ENCODE measurements around the gene TBC1D3I.
"Not testable (repeated sequence)": the region's sequence is repeated elsewhere in the genome, so short reads cannot be mapped to it uniquely, and the experiment has no call there.

The TBC1D3I gene

GRCh38 chr17:36264470-36264869 lies at the start of gene TBC1D3I:
Gene TBC1D3I, minus strand, starts transcription at chr17:36264570. Its CDS starts 1,585 bp downstream, at chr17:36262985.
- not testable (repeated sequence) for H3K4me1 ChIP-seq (ENCODE audit: insufficient read depth, low read length); H3K36me3 ChIP-seq (ENCODE audit: insufficient read depth, low read length); H3K9ac ChIP-seq (ENCODE audit: low read depth, low read length); H3K9me3 ChIP-seq (ENCODE audit: control insufficient read depth, insufficient read depth, low read length)

- not testable (repeated sequence) for H3K9ac ChIP-seq (ENCODE audit: low read depth, low read length); H3K4me1 ChIP-seq (ENCODE audit: insufficient read depth, low read length); H3K9me3 ChIP-seq (ENCODE audit: control insufficient read depth, insufficient read depth, low read length); H3K36me3 ChIP-seq (ENCODE audit: insufficient read depth, low read length)
These were observed 30.8 kb upstream of the TBC1D3I start for GRCh38 chr17:36295161-36295560.

GRCh38 chr17:36289965-36290612 lies 25.7 kb upstream of the TBC1D3I start:
- H3K9ac ChIP-seq (ENCODE audit: low read depth, low read length); H3K36me3 ChIP-seq (ENCODE audit: insufficient read depth, low read length); H3K9me3 ChIP-seq (ENCODE audit: control insufficient read depth, insufficient read depth, low read length); H3K4me1 ChIP-seq (ENCODE audit: insufficient read depth, low read length): not testable (repeated sequence)

GRCh38 chr17:36284219-36284618 lies 19.8 kb upstream of the TBC1D3I start:
- not testable (repeated sequence) for H3K9ac ChIP-seq (ENCODE audit: low read depth, low read length); H3K9me3 ChIP-seq (ENCODE audit: control insufficient read depth, insufficient read depth, low read length); H3K4me1 ChIP-seq (ENCODE audit: insufficient read depth, low read length); H3K36me3 ChIP-seq (ENCODE audit: insufficient read depth, low read length)

GRCh38 chr17:36283256-36283655 lies 18.9 kb upstream of the TBC1D3I start:
- not testable (repeated sequence) for H3K9me3 ChIP-seq (ENCODE audit: control insufficient read depth, insufficient read depth, low read length); H3K9ac ChIP-seq (ENCODE audit: low read depth, low read length); H3K36me3 ChIP-seq (ENCODE audit: insufficient read depth, low read length); H3K4me1 ChIP-seq (ENCODE audit: insufficient read depth, low read length)

GRCh38 chr17:36242046-36242445 lies 22.3 kb downstream of the TBC1D3I start:
- H3K9ac ChIP-seq (ENCODE audit: low read depth, low read length); H3K4me1 ChIP-seq (ENCODE audit: insufficient read depth, low read length): not testable (repeated sequence)

GRCh38 chr17:36229644-36230043 lies 34.7 kb downstream of the TBC1D3I start:
- not testable (repeated sequence) for H3K9me3 ChIP-seq (ENCODE audit: control insufficient read depth, insufficient read depth, low read length); H3K4me1 ChIP-seq (ENCODE audit: insufficient read depth, low read length); H3K9ac ChIP-seq (ENCODE audit: low read depth, low read length); H3K36me3 ChIP-seq (ENCODE audit: insufficient read depth, low read length)

More at GRCh38 chr17:36242046-36242445, 22.3 kb downstream of the TBC1D3I start:
- not testable (repeated sequence) for H3K36me3 ChIP-seq (ENCODE audit: insufficient read depth, low read length); H3K9me3 ChIP-seq (ENCODE audit: control insufficient read depth, insufficient read depth, low read length)

GRCh38 chr17:36222967-36223366 lies 41.4 kb downstream of the TBC1D3I start:
- H3K9ac ChIP-seq (ENCODE audit: low read depth, low read length); H3K4me1 ChIP-seq (ENCODE audit: insufficient read depth, low read length); H3K9me3 ChIP-seq (ENCODE audit: control insufficient read depth, insufficient read depth, low read length); H3K36me3 ChIP-seq (ENCODE audit: insufficient read depth, low read length): not testable (repeated sequence)

- H3K9ac ChIP-seq (ENCODE audit: low read depth, low read length); H3K4me1 ChIP-seq (ENCODE audit: insufficient read depth, low read length); H3K9me3 ChIP-seq (ENCODE audit: control insufficient read depth, insufficient read depth, low read length); H3K36me3 ChIP-seq (ENCODE audit: insufficient read depth, low read length): not testable (repeated sequence)
These were observed 42.7 kb downstream of the TBC1D3I start for GRCh38 chr17:36221581-36222100.

- not testable (repeated sequence) for H3K36me3 ChIP-seq (ENCODE audit: insufficient read depth, low read length); H3K4me1 ChIP-seq (ENCODE audit: insufficient read depth, low read length); H3K9me3 ChIP-seq (ENCODE audit: control insufficient read depth, insufficient read depth, low read length); H3K9ac ChIP-seq (ENCODE audit: low read depth, low read length)
These were observed 43.4 kb downstream of the TBC1D3I start for GRCh38 chr17:36220737-36221580.

- not testable (repeated sequence) for H3K9ac ChIP-seq (ENCODE audit: low read depth, low read length); H3K4me1 ChIP-seq (ENCODE audit: insufficient read depth, low read length); H3K9me3 ChIP-seq (ENCODE audit: control insufficient read depth, insufficient read depth, low read length); H3K36me3 ChIP-seq (ENCODE audit: insufficient read depth, low read length)
These were observed 44.8 kb downstream of the TBC1D3I start for GRCh38 chr17:36219556-36219955.

- H3K9ac ChIP-seq (ENCODE audit: low read depth, low read length); H3K9me3 ChIP-seq (ENCODE audit: control insufficient read depth, insufficient read depth, low read length): not testable (repeated sequence)
These were observed 48.7 kb downstream of the TBC1D3I start for GRCh38 chr17:36215406-36216308.

GRCh38 chr17:36214918-36215317 lies 49.5 kb downstream of the TBC1D3I start:
- no peaks in the 10 kb centered on the region for H3K4me1 ChIP-seq (ENCODE audit: insufficient read depth, low read length)
- H3K9me3 ChIP-seq (ENCODE audit: control insufficient read depth, insufficient read depth, low read length) = peaks cover 4% of the 10 kb centered on the region; the same call in 1 of the 2 replicates
- no peaks in the 10 kb centered on the region for H3K36me3 ChIP-seq (ENCODE audit: insufficient read depth, low read length)
- H3K9ac ChIP-seq (ENCODE audit: low read depth, low read length) = no peak overlapping the region

More at GRCh38 chr17:36215406-36216308, 48.7 kb downstream of the TBC1D3I start:
- H3K4me1 ChIP-seq (ENCODE audit: insufficient read depth, low read length); H3K36me3 ChIP-seq (ENCODE audit: insufficient read depth, low read length): not testable (repeated sequence)

- H3K36me3 ChIP-seq (ENCODE audit: insufficient read depth, low read length) = no peaks in the 10 kb centered on the region
- H3K9ac ChIP-seq (ENCODE audit: low read depth, low read length) = no peak overlapping the region
- no peaks in the 10 kb centered on the region for H3K4me1 ChIP-seq (ENCODE audit: insufficient read depth, low read length)
- H3K9me3 ChIP-seq (ENCODE audit: control insufficient read depth, insufficient read depth, low read length) = peaks cover 4% of the 10 kb centered on the region; the same call in 1 of the 2 replicates
These were observed 50.7 kb downstream of the TBC1D3I start for GRCh38 chr17:36213695-36214094.

Data from ES-I3 (cell line).